Upper lobe of right lung (tissue), 1 donor: ENCODE results near the gene SND1. TPM values are rescaled to one million over a fixed set of nuclear protein-coding genes. Genes with fewer than 3 reads are reported as not detected.
"Not testable (repeated sequence)": the region's sequence is repeated elsewhere in the genome, so short reads cannot be mapped to it uniquely, and the experiment has no call there.

Experiments used
- ATAC-seq: fragments of 200-7000 bp; cut with Tn5 transposase; one replicate; pipeline ENCODE4 v1.9.1; 2020; ENCODE audit warnings: mild to moderate bottlenecking, moderate library complexity
- DNase-seq: peaks from one replicate; pipeline ENCODE4 v3.0.0-alpha.2; 2020
- H3K27ac ChIP-seq: fragments of 200-600 bp; one replicate; pipeline ENCODE4 v1.8.0; 2022
- H3K27me3 ChIP-seq: fragments of 200-600 bp; one replicate; pipeline ENCODE4 v1.8.0; 2022; ENCODE audit warnings: mild to moderate bottlenecking
- H3K36me3 ChIP-seq: fragments of 200-600 bp; one replicate; pipeline ENCODE4 v1.8.0; 2022
- H3K4me1 ChIP-seq: fragments of 200-600 bp; one replicate; pipeline ENCODE4 v1.8.0; 2022
- H3K4me3 ChIP-seq: fragments of 200-600 bp; one replicate; pipeline ENCODE4 v1.8.0; 2022; ENCODE audit warnings: mild to moderate bottlenecking
- H3K9me3 ChIP-seq: fragments of 200-600 bp; one replicate; pipeline ENCODE4 v1.8.0; 2022
- intact Hi-C: fragments of 100-400 bp; cut with DNase I; formaldehyde crosslinking; loops from one replicate; pipeline ENCODE4 v1.11.0; 2022
- total RNA-seq: library from RNA; stranded (reverse); fragmentation: NEBNext Ultra II Directional; extraction: Animal tissue kit (Norgen Biotek cat#: 25700); gene quantifications from one replicate; pipeline ENCODE4 v1.2.1, GENCODE V29; 2021
- TF ChIP-seq, protein P1 (sequence below): fragments of 200-600 bp; IDR thresholded peaks from one replicate; pipeline ENCODE4 v1.8.0; 2022; ENCODE audit warnings: antibody characterized with exemption
- donor health status: DM: no; HTN: yes; CAD: no; lungs with severe emphysema.

SND1 gene
- total RNA-seq, 1 donor from 2014 or later = 150 TPM

DNA sequence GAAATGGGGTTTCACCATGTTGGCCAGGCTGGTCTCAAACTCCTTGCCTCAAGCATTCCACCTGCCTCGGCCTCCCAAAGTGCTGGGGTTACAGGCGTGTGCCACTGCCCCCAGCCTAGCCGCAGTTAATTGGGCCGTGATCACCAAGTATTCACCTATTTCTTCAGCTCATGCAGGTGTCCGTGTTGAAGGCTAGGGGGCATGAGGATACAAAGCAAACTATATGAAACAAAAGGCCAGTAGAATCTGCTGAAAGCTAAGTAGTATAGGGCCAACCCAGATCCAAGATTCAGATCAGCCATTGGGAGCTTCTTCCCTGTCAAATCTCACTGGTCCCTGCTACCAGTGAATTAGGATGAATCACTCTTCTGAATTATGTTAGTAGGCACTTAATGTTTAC is 305.9 kb downstream of the SND1 start:
- DNase-seq (no peak), ATAC-seq (no peak)
- intact Hi-C loops = no loop called here
- Histone ChIP-seq H3K36me3 (no peaks in the 10 kb centered on the region), H3K27ac (no peak overlapping the region), H3K4me3 (no peak overlapping the region), H3K27me3 (no peaks in the 10 kb centered on the region), H3K9me3 (no peaks in the 10 kb centered on the region), H3K4me1 (peaks cover 10% of the 10 kb centered on the region)
- TF ChIP-seq, protein P1, sequence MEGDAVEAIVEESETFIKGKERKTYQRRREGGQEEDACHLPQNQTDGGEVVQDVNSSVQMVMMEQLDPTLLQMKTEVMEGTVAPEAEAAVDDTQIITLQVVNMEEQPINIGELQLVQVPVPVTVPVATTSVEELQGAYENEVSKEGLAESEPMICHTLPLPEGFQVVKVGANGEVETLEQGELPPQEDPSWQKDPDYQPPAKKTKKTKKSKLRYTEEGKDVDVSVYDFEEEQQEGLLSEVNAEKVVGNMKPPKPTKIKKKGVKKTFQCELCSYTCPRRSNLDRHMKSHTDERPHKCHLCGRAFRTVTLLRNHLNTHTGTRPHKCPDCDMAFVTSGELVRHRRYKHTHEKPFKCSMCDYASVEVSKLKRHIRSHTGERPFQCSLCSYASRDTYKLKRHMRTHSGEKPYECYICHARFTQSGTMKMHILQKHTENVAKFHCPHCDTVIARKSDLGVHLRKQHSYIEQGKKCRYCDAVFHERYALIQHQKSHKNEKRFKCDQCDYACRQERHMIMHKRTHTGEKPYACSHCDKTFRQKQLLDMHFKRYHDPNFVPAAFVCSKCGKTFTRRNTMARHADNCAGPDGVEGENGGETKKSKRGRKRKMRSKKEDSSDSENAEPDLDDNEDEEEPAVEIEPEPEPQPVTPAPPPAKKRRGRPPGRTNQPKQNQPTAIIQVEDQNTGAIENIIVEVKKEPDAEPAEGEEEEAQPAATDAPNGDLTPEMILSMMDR = no peak

DNA sequence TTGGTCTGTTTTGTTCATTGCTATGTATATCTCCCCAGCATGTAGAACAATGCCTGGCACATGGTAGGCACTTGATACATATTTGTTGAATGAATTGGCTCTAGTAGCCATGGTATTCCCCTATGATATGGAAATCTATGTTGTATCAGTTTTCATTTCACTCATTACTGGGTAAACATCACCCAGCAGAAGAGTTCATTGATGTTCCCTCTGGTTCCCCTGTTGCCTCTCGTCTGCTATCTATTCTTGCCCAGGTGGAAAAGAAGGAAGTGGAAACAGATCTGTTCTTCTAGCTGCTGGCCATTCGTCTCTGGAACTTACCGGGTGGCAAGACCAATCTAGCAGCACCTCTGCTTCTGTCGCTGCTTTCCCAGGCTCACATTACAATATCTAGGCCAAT is 307.8 kb downstream of the SND1 start:
- Histone ChIP-seq H3K27me3 (no peaks in the 10 kb centered on the region), H3K9me3 (no peaks in the 10 kb centered on the region), H3K4me3 (no peak overlapping the region), H3K4me1 (no peaks in the 10 kb centered on the region), H3K27ac (no peak overlapping the region), H3K36me3 (no peaks in the 10 kb centered on the region)
- TF ChIP-seq, protein P1 = no peak
- DNase-seq = no peak
- intact Hi-C loops = no loop called here
- no peak for ATAC-seq

DNA sequence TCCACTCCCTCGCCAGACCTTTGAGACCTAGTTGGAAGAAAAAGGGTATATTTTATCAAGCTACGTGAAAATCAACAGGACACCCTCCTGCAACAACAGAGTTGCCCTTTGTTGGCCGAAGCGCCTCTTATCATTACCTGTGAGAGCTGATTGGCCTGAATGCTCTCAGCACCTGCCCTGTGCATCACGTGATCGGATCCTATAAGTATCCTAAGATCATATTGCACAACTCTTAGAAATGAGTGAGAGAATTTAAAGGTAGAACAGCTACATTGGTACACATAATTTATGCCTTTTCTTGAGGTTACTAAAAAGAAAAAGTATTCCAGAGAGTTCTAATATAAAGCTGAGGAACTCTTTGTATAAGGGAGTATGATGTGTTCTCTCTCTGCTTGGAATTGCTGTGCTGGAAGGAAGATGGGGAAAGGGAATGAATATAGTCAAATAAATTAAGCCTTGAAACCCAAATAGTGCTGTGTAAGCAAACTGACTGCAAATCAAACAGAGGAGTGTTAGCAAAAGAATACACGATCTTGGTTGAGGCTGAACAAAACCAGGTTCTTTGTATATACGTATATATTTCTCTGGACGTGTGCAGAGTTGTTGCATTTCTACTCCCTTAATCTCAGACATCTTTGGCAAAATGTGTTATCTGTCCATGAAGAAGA is 309.9 kb downstream of the SND1 start:
- Histone ChIP-seq H3K4me3 (no peak overlapping the region), H3K36me3 (no peaks in the 10 kb centered on the region), H3K27me3 (no peaks in the 10 kb centered on the region), H3K9me3 (no peaks in the 10 kb centered on the region), H3K4me1 (no peaks in the 10 kb centered on the region), H3K27ac (no peak overlapping the region)
- ATAC-seq (peak; percentile 65), DNase-seq (no peak)
- intact Hi-C loops = no loop called here
- TF ChIP-seq, protein P1 = no peak

DNA sequence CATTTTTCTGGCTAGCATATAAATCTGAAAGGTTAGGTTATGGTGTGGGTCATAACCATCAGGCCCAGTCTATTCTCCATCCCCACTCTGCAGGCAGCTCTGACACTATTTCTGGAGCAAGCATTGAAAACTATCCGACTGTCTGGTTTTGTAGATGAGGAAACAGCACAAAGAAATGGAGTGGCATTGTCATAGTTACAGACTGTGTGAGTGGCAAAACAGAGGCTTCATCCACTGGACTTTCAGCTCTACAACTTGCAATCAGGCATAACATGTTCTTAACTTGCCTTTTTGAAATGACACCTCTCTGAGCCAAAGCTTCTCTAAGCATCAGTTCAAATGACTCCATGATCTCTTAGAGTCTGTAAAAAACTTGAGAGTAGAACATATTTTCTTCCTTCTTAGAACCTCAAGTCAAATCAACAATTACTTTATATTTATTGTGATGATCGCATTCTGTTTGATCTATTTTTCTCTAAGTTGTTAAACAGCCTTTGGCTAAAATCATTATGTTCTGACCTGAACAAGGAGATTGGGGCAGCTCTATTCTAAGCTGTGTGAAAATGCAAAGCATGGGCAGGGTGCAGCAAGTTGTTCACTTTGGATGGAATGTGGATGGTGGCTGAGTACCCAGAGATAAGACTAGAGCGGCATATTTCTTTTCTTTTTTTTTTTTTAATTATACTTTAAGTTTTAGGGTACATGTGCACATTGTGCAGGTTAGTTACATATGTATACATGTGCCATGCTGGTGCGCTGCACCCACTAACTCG is 310.8 kb downstream of the SND1 start:
- Histone ChIP-seq H3K36me3 (no peaks in the 10 kb centered on the region), H3K27me3 (no peaks in the 10 kb centered on the region), H3K27ac (no peak overlapping the region), H3K9me3 (no peaks in the 10 kb centered on the region), H3K4me3 (no peak overlapping the region), H3K4me1 (no peaks in the 10 kb centered on the region)
- TF ChIP-seq, protein P1 = no peak
- intact Hi-C loops = no loop called here
- DNase-seq (no peak), ATAC-seq (no peak)

DNA sequence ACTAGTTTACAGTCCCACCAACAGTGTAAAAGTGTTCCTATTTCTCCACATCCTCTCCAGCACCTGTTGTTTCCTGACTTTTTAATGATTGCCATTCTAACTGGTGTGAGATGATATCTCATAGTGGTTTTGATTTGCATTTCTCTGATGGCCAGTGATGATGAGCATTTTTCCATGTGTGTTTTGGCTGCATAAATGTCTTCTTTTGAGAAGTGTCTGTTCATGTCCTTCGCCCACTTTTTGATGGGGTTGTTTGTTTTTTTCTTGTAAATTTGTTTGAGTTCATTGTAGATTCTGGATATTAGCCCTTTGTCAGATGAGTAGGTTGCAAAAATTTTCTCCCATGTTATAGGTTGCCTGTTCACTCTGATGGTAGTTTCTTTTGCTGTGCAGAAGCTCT is 311.9 kb downstream of the SND1 start:
- H3K9me3 ChIP-seq, DNase-seq, H3K4me3 ChIP-seq, ATAC-seq, H3K27ac ChIP-seq, H3K27me3 ChIP-seq, H3K4me1 ChIP-seq, intact Hi-C loops, H3K36me3 ChIP-seq: not testable (repeated sequence)

DNA sequence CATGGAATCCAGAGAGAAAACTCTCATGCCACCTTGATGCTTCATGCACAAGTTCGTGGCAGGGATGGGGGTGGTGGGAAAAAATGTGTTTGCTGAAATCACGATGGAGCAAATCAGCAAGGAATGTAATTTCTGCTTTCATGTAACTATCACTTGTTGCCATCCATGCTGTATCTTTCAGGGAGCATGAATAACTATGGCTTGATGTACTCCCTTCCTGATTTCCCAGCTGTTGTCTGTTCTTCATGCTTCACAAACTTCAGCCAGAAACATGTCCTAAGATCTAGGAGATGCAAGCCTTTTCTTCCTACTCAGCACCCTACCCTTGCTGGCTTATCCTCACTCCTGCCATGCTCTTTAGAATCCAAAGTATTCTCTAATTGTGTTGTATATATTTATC is 315.3 kb downstream of the SND1 start:
- ATAC-seq = no peak
- Histone ChIP-seq H3K27me3 (no peaks in the 10 kb centered on the region), H3K4me1 (no peaks in the 10 kb centered on the region), H3K27ac (no peak overlapping the region), H3K4me3 (no peak overlapping the region), H3K36me3 (no peaks in the 10 kb centered on the region), H3K9me3 (no peaks in the 10 kb centered on the region)
- no peak for DNase-seq
- TF ChIP-seq, protein P1 = no peak
- intact Hi-C loops = no loop called here
